Measurements from ENCODE around the gene MPLKIP.
"Not testable (repeated sequence)": the region's sequence is repeated elsewhere in the genome, so short reads cannot be mapped to it uniquely, and the experiment has no call there.

Gene MPLKIP

GRCh38 chr7:40134428-40135316 lies at the start of gene MPLKIP, which contains the start of gene SUGCT:
TSS of gene MPLKIP (minus strand) at chr7:40134622. CDS start at chr7:40134567, 55 bp downstream.
TSS of gene SUGCT (plus strand) at chr7:40135005.
- peak; percentile 74 to 77 (median 76) for DNase-seq (ENCODE audit: low read depth in 3 of 3)

DNA sequence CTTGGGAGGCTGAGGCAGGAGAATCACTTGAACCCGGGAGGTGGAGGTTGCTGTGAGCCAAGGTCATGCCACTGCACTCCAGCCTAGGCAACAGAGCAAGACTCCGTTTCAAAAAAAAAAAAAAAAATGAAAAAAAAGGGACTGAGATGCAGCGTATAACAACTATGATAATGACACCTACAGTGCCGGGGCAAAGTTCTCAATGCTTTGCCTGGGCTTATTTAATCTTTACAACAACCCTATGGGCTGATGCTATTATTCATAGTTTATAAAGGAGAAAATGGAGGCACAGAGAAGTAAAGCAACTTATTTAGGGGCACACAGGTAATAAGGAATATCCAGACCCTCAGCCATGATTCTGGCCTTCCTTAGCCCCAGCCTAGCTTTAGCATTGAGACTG lies 48.0 kb upstream of the MPLKIP start:
- no peak for DNase-seq (ENCODE audit: low read depth in 3 of 3)

GRCh38 chr7:40177071-40177470 lies 42.6 kb upstream of the MPLKIP start:
- DNase-seq (ENCODE audit: low read depth in 3 of 3): no peak

GRCh38 chr7:40175725-40176510 lies 41.5 kb upstream of the MPLKIP start:
- no peak for DNase-seq (ENCODE audit: low read depth in 3 of 3)

DNA sequence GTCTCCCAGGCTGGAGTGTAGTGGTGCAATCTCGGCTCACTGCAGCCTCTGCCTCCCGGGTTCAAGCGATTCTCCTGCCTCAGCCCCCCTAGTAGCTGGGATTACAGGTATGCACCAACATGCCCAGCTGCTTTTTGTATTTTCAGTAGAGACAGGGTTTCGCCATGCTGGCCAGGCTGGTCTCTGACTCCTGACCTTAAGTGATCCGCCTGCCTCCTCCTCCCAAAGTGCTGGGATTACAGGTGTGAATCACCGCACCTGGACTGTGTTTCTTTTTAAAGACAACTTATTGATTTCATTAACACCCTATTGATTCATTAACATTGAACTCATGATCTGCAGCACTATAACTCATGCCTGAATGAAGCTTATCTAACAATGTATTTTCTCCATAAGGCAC lies 40.8 kb upstream of the MPLKIP start:
- DNase-seq (ENCODE audit: low read depth in 3 of 3): not testable (repeated sequence)

- DNase-seq (ENCODE audit: low read depth in 3 of 3): not testable (repeated sequence)
Observed at GRCh38 chr7:40173121-40173520, 38.7 kb upstream of the MPLKIP start.

- DNase-seq (ENCODE audit: low read depth in 3 of 3): not testable (repeated sequence)
Observed at GRCh38 chr7:40168266-40168665, 33.8 kb upstream of the MPLKIP start.

- DNase-seq (ENCODE audit: low read depth in 3 of 3): no peak
Observed at GRCh38 chr7:40167291-40167690, 32.9 kb upstream of the MPLKIP start.

DNA sequence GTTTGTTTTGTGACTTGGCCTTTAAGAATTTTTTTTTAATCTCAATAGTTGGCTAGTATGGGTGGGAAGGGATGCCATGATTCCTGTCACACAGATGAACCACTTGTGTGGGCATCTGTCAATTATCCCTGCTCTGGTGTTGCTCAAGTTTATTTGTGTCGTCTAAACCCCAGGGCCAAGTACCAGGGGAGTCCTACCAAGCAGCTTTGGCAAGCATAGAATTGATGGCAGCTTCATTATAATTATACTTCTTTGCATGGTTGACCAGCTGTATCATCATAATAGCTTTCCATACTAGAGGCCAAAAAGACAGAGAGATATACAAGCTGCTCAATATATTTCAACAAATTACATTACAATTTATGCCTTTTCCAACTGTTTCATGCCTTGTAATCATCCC lies 30.8 kb upstream of the MPLKIP start:
- DNase-seq (ENCODE audit: low read depth in 3 of 3): no peak

- DNase-seq (ENCODE audit: low read depth in 3 of 3): no peak
Observed at GRCh38 chr7:40162516-40162915, 28.1 kb upstream of the MPLKIP start.

DNA sequence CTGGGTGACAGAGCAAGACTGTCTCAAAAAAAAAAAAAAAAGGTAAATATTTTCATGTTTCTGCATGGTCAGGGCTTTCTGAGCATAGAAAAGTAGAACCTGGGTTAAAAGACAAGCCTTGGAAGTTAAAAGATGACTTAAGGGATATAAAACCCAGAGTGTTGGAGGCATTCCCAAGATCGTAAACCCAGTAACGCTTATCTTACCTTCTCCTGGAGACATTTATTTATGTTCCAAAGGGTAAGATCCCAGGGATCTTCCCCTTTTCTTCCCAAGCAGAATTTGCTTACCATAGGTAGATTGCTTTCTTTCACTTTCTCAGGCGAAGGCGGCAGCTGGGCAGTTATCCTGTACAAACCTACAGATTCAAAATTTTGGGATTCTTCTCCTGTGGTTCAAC lies 22.6 kb upstream of the MPLKIP start:
- DNase-seq (ENCODE audit: low read depth in 3 of 3): no peak

GRCh38 chr7:40151504-40151903 lies 17.1 kb upstream of the MPLKIP start:
- DNase-seq (ENCODE audit: low read depth in 3 of 3): no peak

DNA sequence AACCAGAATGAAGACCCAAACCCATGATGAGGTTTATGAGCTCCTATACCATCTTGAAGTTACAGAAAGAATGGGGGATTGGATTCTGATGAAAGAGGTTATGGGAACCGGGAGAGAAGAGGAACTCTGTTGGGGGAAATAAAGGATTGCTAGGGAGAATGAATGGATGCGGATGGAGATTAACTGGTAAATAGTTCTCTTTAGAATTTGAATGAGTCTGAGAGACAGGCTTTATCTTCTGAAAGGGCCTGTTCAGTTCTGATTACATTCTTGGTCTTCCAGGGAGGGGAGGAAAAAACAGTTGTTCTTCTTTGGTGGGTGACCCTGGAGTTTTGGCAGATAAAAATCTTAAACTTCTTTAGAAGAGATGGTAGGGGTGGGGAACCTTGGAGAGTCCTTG lies 14.2 kb upstream of the MPLKIP start:
- no peak for DNase-seq (ENCODE audit: low read depth in 3 of 3)

DNA sequence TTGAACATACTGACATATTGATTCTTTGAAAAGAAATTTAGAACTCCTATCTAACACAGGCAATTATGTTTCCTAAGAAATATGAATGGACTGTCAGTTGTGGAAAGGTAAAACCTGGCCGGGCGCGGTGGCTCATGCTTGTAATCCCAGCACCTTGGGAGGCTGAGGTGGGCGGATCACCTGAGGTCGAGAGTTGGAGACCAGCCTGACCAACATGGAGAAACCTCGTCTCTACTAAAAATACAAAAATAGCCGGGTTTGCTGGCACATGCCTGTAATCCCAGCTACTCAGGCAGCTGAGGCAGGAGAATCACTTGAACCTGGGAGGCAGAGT lies 13.8 kb upstream of the MPLKIP start:
- not testable (repeated sequence) for DNase-seq (ENCODE audit: low read depth in 3 of 3)

GRCh38 chr7:40147371-40148246 lies 13.2 kb upstream of the MPLKIP start:
- DNase-seq (ENCODE audit: low read depth in 3 of 3): no peak

DNA sequence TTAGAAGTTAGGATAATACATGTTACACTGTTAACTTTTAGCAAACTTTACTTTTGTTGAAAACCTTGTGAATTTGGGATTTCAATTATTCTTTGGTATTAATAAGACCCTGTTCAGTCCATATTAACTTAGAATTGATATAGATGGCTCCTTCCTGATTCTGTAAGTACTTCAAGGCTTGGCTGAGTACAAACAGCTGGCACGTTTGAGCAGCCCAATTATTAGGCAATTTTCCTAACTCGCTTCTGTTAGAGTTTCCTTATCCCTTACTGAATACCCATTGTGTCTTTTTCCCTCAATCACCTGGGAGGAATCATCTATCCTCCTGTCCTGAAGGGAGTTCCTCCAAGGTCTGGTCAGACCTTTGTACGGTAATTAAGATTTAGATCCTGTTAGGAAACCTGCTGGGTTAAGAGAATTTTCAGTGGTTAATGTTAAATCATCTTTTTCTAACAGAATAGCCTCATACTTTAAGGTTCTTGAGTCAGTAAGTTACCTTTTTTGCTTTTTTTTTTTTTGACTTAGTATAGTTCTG lies 11.2 kb upstream of the MPLKIP start:
- DNase-seq (ENCODE audit: low read depth in 3 of 3): not testable (repeated sequence)

DNA sequence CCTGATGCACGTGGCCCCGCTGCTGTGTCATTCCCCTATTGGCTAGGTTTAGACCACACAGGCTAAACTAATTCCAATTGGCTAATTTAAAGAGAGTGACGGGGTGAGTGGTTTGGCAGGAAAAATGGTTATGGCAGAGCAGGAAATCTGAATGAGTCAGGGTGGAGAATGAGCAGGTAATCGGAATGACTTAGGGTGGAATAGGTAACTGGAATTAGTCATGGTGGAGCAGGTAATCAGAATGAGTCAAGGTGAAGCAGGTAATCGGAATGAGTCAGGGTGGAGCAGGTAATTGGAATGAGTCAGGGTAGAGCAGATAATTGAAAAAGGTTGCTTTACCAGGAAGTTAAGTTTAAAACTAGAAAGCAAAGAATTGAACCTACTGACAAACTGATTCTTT lies 7.5 kb upstream of the MPLKIP start:
- DNase-seq (ENCODE audit: low read depth in 3 of 3): not testable (repeated sequence)

DNA sequence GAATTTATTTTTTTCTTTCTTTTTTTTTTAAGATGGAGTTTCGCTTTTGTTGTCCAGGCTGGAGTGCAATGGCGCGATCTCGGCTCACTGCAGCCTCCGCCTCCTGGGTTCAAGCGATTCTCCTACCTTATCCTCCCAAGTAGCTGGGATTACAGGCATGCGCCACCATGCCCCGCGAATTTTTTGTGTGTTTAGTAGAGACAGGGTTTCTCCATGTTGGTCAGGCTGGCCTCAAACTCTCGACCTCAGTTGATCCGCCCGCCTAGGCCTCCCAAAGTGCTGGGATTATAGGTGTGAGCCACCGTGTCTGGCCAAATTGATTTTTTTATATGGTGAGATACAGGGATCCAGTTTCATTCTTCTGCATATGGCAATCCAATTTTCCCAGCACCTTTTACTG lies 5.5 kb upstream of the MPLKIP start:
- not testable (repeated sequence) for DNase-seq (ENCODE audit: low read depth in 3 of 3)

GRCh38 chr7:40138973-40139372 lies 4.6 kb upstream of the MPLKIP start:
- DNase-seq (ENCODE audit: low read depth in 3 of 3): no peak

DNA sequence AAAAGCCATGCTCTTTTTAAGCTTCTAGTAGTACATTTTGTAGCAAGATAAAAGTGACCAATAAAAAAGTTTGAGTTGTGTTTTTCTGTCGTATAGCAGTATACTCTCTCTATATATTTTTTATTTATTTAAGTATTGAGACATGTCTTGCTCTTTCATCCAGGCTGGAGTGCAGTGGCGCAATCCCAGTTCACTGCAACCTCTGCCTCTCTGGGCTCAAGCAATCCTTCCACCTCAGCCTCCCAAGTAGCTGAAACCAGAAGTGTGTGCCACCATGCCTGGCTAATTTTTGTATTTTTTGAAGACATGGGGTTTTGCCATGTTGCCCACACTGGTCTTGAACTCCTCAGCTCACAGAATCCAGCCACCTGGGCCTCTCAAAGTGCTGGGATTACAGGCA lies 3.1 kb upstream of the MPLKIP start:
- DNase-seq (ENCODE audit: low read depth in 3 of 3): no peak

DNA sequence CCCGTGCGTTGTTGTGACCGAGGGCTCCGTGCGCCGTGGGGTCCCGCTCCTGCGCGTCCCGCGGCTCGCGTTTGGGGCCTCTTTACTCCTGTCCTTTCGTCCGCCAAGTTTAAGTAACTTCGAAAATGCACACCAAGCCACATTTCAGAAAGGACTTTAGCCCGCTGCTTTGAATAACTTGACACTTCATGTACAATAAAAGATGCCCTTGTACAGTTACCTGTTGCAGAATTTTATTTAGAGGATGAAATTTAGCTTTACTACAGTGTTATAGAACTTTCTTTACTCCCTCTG lies 842 bp upstream of the MPLKIP start:
- peak in 1 of 3 donors; percentile 9 for DNase-seq (ENCODE audit: low read depth in 3 of 3)
